Measurements from ENCODE around the gene ZNF787.
"Not testable (repeated sequence)": the region's sequence is repeated elsewhere in the genome, so short reads cannot be mapped to it uniquely, and the experiment has no call there.

The ZNF787 gene

GRCh38 chr19:56103027-56103614 lies 18.0 kb downstream of the ZNF787 start:
- DNase-seq (ENCODE audit: low spot score) = no peak
- in situ Hi-C loops (cut with MboI; ENCODE audit: low sequenced_read_pairs, unreplicated experiment) = no loop called here
- TF ChIP-seq, protein P1, sequence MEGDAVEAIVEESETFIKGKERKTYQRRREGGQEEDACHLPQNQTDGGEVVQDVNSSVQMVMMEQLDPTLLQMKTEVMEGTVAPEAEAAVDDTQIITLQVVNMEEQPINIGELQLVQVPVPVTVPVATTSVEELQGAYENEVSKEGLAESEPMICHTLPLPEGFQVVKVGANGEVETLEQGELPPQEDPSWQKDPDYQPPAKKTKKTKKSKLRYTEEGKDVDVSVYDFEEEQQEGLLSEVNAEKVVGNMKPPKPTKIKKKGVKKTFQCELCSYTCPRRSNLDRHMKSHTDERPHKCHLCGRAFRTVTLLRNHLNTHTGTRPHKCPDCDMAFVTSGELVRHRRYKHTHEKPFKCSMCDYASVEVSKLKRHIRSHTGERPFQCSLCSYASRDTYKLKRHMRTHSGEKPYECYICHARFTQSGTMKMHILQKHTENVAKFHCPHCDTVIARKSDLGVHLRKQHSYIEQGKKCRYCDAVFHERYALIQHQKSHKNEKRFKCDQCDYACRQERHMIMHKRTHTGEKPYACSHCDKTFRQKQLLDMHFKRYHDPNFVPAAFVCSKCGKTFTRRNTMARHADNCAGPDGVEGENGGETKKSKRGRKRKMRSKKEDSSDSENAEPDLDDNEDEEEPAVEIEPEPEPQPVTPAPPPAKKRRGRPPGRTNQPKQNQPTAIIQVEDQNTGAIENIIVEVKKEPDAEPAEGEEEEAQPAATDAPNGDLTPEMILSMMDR (IDR thresholded peaks at IDR 0.05; ENCODE audit: borderline replicate concordance, control extremely low read depth, extremely low read depth, insufficient read depth, missing control alignments) = no peak

DNA sequence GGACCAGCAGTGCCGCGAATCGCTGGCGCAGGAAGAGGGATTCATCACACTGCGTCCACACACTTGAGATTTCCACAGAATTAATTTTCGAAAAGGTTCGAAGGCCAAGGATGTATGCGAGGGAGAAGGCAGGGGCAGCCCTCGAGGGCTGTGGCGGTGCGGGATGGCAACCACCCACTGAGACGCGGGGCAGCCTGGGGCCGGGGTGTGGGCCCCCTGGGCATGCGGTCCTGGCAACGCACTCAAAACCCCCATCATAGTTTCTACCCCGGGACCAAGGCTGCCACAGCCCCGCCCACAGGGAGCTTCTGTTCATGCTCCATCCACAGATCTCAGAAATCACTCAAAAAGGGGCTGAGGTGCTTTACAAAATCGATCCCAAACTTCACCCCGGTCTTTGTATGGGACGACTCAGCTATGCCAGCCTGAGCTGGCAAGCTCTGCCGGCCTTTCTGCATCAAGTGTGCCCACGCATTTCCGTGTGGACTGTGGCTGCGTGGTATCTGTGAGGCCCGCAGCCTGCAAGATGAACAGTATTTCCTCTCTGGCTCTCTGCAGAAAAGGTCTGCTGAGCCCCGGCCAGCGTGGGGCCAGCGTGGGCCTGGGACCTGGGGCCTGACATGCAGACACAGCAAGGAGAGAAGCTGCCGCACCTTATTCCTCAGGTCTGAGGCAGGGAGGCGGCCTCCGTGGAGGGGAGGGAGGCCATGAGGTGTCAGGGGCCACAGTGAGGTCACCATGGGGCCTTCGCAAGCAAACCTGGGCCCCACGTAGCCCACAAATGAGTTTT lies 19.2 kb downstream of the ZNF787 start:
- TF ChIP-seq, protein P1 (IDR thresholded peaks at IDR 0.05; ENCODE audit: borderline replicate concordance, control extremely low read depth, extremely low read depth, insufficient read depth, missing control alignments) = no peak
- in situ Hi-C loops (cut with MboI; ENCODE audit: low sequenced_read_pairs, unreplicated experiment) = no loop called here

DNA sequence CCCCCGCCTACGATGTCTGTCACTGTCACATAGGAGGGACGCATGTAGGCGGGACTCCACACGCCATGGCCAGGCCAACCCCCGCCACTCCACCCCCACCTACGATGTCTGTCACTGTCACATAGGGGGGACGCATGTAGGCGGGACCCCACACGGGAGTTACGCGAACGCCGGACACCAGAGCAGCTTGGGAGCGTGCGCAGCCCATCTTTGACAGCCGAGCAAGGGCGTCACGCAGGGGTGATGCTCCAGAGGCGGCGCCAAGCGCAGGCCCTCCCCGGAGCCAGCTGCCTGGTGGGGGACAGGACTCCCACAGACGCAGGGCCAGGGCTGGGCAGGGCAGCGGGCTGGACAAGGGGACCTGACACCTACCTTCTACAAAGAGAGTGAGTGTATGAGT lies 20.0 kb downstream of the ZNF787 start:
- TF ChIP-seq, protein P1 (IDR thresholded peaks at IDR 0.05; ENCODE audit: borderline replicate concordance, control extremely low read depth, extremely low read depth, insufficient read depth, missing control alignments) = no peak
- in situ Hi-C loops (cut with MboI; ENCODE audit: low sequenced_read_pairs, unreplicated experiment) = no loop called here
- DNase-seq (ENCODE audit: low spot score) = no peak

More for the DNA sequence above, 19.2 kb downstream of the ZNF787 start:
- DNase-seq (ENCODE audit: low spot score) = no peak

GRCh38 chr19:56099638-56100539 lies 21.2 kb downstream of the ZNF787 start:
- in situ Hi-C loops (cut with MboI; ENCODE audit: low sequenced_read_pairs, unreplicated experiment) = no loop called here
- peak; percentile 40 for DNase-seq (ENCODE audit: low spot score)
- TF ChIP-seq, protein P1 (IDR thresholded peaks at IDR 0.05; ENCODE audit: borderline replicate concordance, control extremely low read depth, extremely low read depth, insufficient read depth, missing control alignments) = no peak

- TF ChIP-seq, protein P1 (IDR thresholded peaks at IDR 0.05; ENCODE audit: borderline replicate concordance, control extremely low read depth, extremely low read depth, insufficient read depth, missing control alignments) = no peak
- in situ Hi-C loops (cut with MboI; ENCODE audit: low sequenced_read_pairs, unreplicated experiment) = no loop called here
- peak; percentile 37 for DNase-seq (ENCODE audit: low spot score)
These were observed 22.1 kb downstream of the ZNF787 start for GRCh38 chr19:56098731-56099568.

DNA sequence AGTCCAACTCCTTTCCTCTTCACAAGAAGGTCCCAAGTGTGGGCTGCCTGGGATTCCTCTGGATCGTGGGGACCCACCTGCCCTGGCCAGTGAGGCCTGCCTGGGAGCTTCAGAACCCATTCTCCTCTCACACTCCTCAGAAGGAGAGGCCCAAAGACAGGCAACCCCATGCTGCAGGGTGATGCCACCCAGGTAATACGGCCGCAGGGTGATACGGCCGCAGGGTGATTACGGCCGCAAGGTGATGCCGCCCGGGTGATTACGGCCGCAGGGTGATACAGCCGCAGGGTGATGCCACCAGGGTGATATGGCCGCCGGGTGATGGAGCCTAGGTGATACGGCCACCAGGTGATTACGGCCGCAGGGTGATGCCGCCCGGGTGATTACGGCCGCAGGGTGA lies 22.9 kb downstream of the ZNF787 start:
- peak; percentile 26 for DNase-seq (ENCODE audit: low spot score)
- in situ Hi-C loops (cut with MboI; ENCODE audit: low sequenced_read_pairs, unreplicated experiment) = not testable (repeated sequence)
